Measurements from ENCODE around the gene RNF144A. TPM values are rescaled to one million over a fixed set of nuclear protein-coding genes. Genes with fewer than 3 reads are reported as not detected.

Gene RNF144A
- total and polyA plus RNA-seq, 2 donors (not counting 1 experiment from before 2014, with no cell fraction given), result 0.17 to 0.24 TPM

- Histone ChIP-seq H3K27me3 (ENCODE audit: control insufficient read depth, insufficient read depth, low read length) (no peaks in the 10 kb centered on the region), H3K9me3 (ENCODE audit: control insufficient read depth, insufficient read depth, low read depth, low read length) (no peaks in the 10 kb centered on the region), H3K79me2 (ENCODE audit: control insufficient read depth, insufficient read depth, low read length) (no peaks in the 10 kb centered on the region), H3K4me1 (ENCODE audit: control insufficient read depth, extremely low read depth, insufficient read depth, low read length) (no peaks in the 10 kb centered on the region), H3K4me2 (ENCODE audit: extremely low read depth, insufficient read depth, low read length) (no peak overlapping the region), H3K4me3 (replicated peaks in 1 of 4; ENCODE audit: control extremely low read depth in 1 of 4, insufficient read depth in 1 of 4, low read depth in 3 of 4, low read length in 4 of 4) (no peak overlapping the region), H3K9ac (ENCODE audit: insufficient read depth, low read length) (no peak overlapping the region), H3K36me3 (ENCODE audit: control insufficient read depth, insufficient read depth, low read length) (no peaks in the 10 kb centered on the region), H2AFZ (ENCODE audit: low read length) (no peak overlapping the region), H3K27ac (ENCODE audit: insufficient read depth, low read length) (no peak overlapping the region), H4K20me1 (ENCODE audit: control insufficient read depth, extremely low read depth, insufficient read depth, low read length) (no peaks in the 10 kb centered on the region)
- TF ChIP-seq CTCF (conservative IDR thresholded peaks at IDR 0.05 in 1 of 2, IDR thresholded peaks at IDR 0.05 in 1 of 2; ENCODE audit: low read depth in 1 of 2, low read length in 2 of 2) (no peak), EZH2 (IDR thresholded peaks at IDR 0.05; ENCODE audit: low read length, missing control alignments) (no peak)
- DNase-seq (ENCODE audit: low read depth in 2 of 2), result no peak
These were observed 107.0 kb downstream of the RNF144A start for GRCh38 chr2:7024261-7024660.

- Histone ChIP-seq H3K27me3 (ENCODE audit: control insufficient read depth, insufficient read depth, low read length) (no peaks in the 10 kb centered on the region), H3K4me3 (replicated peaks in 1 of 4; ENCODE audit: control extremely low read depth in 1 of 4, insufficient read depth in 1 of 4, low read depth in 3 of 4, low read length in 4 of 4) (no peak overlapping the region), H3K4me1 (ENCODE audit: control insufficient read depth, extremely low read depth, insufficient read depth, low read length) (no peaks in the 10 kb centered on the region), H2AFZ (ENCODE audit: low read length) (no peak overlapping the region), H4K20me1 (ENCODE audit: control insufficient read depth, extremely low read depth, insufficient read depth, low read length) (no peaks in the 10 kb centered on the region), H3K27ac (ENCODE audit: insufficient read depth, low read length) (no peak overlapping the region), H3K9me3 (ENCODE audit: control insufficient read depth, insufficient read depth, low read depth, low read length) (no peaks in the 10 kb centered on the region), H3K79me2 (ENCODE audit: control insufficient read depth, insufficient read depth, low read length) (no peaks in the 10 kb centered on the region), H3K4me2 (ENCODE audit: extremely low read depth, insufficient read depth, low read length) (no peak overlapping the region), H3K9ac (ENCODE audit: insufficient read depth, low read length) (no peak overlapping the region), H3K36me3 (ENCODE audit: control insufficient read depth, insufficient read depth, low read length) (no peaks in the 10 kb centered on the region)
- TF ChIP-seq CTCF (conservative IDR thresholded peaks at IDR 0.05 in 1 of 2, IDR thresholded peaks at IDR 0.05 in 1 of 2; ENCODE audit: low read depth in 1 of 2, low read length in 2 of 2) (no peak), EZH2 (IDR thresholded peaks at IDR 0.05; ENCODE audit: low read length, missing control alignments) (no peak)
- DNase-seq (ENCODE audit: low read depth in 2 of 2), result no peak
These were observed 107.9 kb downstream of the RNF144A start for GRCh38 chr2:7025082-7025481.

DNA sequence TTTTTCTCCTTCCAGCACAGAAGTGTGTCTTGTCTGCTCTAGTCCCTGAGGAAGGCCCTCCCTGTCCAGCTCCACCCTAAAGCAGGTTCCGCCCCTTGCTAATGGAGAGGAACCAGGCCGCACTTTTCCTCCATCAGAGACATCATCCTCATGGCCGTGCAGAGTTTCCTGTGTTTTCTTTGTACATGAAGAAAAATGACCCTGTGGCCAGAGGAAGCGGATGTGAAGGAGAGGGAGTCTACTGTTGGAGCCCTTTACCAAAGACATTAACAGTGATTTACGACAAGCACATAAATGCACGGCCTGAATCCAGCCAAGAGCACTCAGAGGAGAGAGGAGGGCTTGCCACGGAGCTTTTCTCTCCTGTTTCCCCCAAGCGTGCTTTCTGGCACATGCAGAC, 109.5 kb downstream of the RNF144A start:
- Histone ChIP-seq H4K20me1 (ENCODE audit: control insufficient read depth, extremely low read depth, insufficient read depth, low read length) (no peaks in the 10 kb centered on the region), H3K4me2 (ENCODE audit: extremely low read depth, insufficient read depth, low read length) (no peak overlapping the region), H3K4me3 (replicated peaks in 1 of 4; ENCODE audit: control extremely low read depth in 1 of 4, insufficient read depth in 1 of 4, low read depth in 3 of 4, low read length in 4 of 4) (no peak overlapping the region), H3K79me2 (ENCODE audit: control insufficient read depth, insufficient read depth, low read length) (no peaks in the 10 kb centered on the region), H3K9ac (ENCODE audit: insufficient read depth, low read length) (no peak overlapping the region), H3K9me3 (ENCODE audit: control insufficient read depth, insufficient read depth, low read depth, low read length) (no peaks in the 10 kb centered on the region), H3K27me3 (ENCODE audit: control insufficient read depth, insufficient read depth, low read length) (no peaks in the 10 kb centered on the region), H2AFZ (ENCODE audit: low read length) (no peak overlapping the region), H3K27ac (ENCODE audit: insufficient read depth, low read length) (no peak overlapping the region), H3K36me3 (ENCODE audit: control insufficient read depth, insufficient read depth, low read length) (no peaks in the 10 kb centered on the region), H3K4me1 (ENCODE audit: control insufficient read depth, extremely low read depth, insufficient read depth, low read length) (no peaks in the 10 kb centered on the region)
- DNase-seq (ENCODE audit: low read depth in 2 of 2), result no peak
- TF ChIP-seq CTCF (conservative IDR thresholded peaks at IDR 0.05 in 1 of 2, IDR thresholded peaks at IDR 0.05 in 1 of 2; ENCODE audit: low read depth in 1 of 2, low read length in 2 of 2) (no peak), EZH2 (IDR thresholded peaks at IDR 0.05; ENCODE audit: low read length, missing control alignments) (no peak)
